AG04450 (cell line): Measurements from ENCODE around the gene E2F7. TPM values are rescaled to one million over a fixed set of nuclear protein-coding genes. Genes with fewer than 3 reads are reported as not detected.
A peak's percentile ranks its signal among the peaks of the same experiment; 100 is the strongest.

Experiments used
- CTCF ChIA-PET: fragments of 300-600, 350-600 bp; formaldehyde crosslinking; extraction: SDS; loops from one replicate; lab custom pipeline; 2022; ENCODE audit warnings: antibody characterized with exemption, inconsistent platforms; lab: Charles Lee
- POLR2A ChIA-PET: fragments of 350-600 bp; formaldehyde crosslinking; extraction: SDS; loops from one replicate; lab custom pipeline; 2021; ENCODE audit warnings: antibody characterized with exemption, inconsistent platforms; lab: Yijun Ruan, JAX
- DNase-seq: peaks from one replicate; pipeline ENCODE4 v3.0.0-alpha.2; 2011; ENCODE audit warnings: low read depth, low spot score
- H3K27ac ChIP-seq: one replicate; pipeline ENCODE4 v1.5.1; 2012; ENCODE audit warnings: low read depth, low read length, control low read depth
- H3K27me3 ChIP-seq: one replicate; pipeline ENCODE4 v1.6.0; 2012; ENCODE audit warnings: low read length; ENCODE audit not compliant: control insufficient read depth, insufficient read depth
- H3K4me3 ChIP-seq: 2 replicates; pipeline ENCODE4 v1.5.1; 2011; ENCODE audit warnings: mild to moderate bottlenecking, low read depth, low read length, control low read depth
- H3K9me3 ChIP-seq: 2 replicates; pipeline ENCODE4 v1.5.1; 2012; ENCODE audit warnings: low read length; ENCODE audit not compliant: control insufficient read depth, insufficient read depth
- polyA plus RNA-seq: library from polyadenylated mRNA; depleted of rRNA; stranded (reverse); fragments of >200 nt; gene quantifications from 2 replicates; pipeline ENCODE4 v1.2.3, GENCODE V29; 2011
- TF ChIP-seq, protein P1 (sequence below): IDR thresholded peaks from 2 replicates; pipeline ENCODE4 v1.5.1; 2011; ENCODE audit warnings: low read depth, low read length, control low read depth, inconsistent platforms

The E2F7 gene
- polyA plus RNA-seq, 1 experiment = 5.2 TPM

DNA sequence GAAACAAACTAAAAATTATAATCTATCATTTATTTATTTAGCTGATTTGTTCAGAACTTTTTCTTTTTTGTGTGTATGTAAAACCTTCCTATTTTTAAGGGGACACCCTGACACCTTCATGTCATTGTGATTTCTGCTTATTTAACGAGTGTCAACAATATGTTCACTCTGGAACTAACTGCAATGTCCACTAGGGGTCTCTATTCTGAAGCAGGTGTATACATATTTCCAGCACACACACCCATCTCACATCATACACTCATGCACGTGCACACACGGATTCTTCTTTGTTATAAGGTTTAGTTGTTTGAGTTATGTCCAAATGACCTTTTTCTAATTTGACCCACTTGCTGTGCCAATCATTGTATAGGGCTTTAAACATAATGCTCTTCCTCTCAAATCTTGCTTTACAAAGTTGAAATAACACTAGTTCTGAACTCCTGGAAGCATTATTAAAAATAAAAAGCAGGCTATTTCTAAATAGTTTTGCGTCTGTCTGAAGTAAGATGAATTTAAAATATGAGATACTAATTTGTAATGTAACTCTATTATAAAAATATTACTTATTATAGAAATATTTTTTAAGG, 15.5 kb downstream of the E2F7 start:
- CTCF ChIA-PET = interaction anchor here (0.7 to 3.0 kb wide), 23 partner anchors 9 to 876 kb away, joined by 3 to 41 read pairs (median 4); no protein-coding TSS in a partner anchor
- Histone ChIP-seq H3K27me3 (no peaks in the 10 kb centered on the region), H3K27ac (no peak overlapping the region), H3K4me3 (no peak overlapping the region), H3K9me3 (no peaks in the 10 kb centered on the region)
- TF ChIP-seq, protein P1, sequence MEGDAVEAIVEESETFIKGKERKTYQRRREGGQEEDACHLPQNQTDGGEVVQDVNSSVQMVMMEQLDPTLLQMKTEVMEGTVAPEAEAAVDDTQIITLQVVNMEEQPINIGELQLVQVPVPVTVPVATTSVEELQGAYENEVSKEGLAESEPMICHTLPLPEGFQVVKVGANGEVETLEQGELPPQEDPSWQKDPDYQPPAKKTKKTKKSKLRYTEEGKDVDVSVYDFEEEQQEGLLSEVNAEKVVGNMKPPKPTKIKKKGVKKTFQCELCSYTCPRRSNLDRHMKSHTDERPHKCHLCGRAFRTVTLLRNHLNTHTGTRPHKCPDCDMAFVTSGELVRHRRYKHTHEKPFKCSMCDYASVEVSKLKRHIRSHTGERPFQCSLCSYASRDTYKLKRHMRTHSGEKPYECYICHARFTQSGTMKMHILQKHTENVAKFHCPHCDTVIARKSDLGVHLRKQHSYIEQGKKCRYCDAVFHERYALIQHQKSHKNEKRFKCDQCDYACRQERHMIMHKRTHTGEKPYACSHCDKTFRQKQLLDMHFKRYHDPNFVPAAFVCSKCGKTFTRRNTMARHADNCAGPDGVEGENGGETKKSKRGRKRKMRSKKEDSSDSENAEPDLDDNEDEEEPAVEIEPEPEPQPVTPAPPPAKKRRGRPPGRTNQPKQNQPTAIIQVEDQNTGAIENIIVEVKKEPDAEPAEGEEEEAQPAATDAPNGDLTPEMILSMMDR = peak; percentile 89
- POLR2A ChIA-PET = interaction anchor here (0.6 kb wide), 1 partner anchor 67 kb away, joined by 3 read pairs; no protein-coding TSS in a partner anchor
- DNase-seq = peak; percentile 23

DNA sequence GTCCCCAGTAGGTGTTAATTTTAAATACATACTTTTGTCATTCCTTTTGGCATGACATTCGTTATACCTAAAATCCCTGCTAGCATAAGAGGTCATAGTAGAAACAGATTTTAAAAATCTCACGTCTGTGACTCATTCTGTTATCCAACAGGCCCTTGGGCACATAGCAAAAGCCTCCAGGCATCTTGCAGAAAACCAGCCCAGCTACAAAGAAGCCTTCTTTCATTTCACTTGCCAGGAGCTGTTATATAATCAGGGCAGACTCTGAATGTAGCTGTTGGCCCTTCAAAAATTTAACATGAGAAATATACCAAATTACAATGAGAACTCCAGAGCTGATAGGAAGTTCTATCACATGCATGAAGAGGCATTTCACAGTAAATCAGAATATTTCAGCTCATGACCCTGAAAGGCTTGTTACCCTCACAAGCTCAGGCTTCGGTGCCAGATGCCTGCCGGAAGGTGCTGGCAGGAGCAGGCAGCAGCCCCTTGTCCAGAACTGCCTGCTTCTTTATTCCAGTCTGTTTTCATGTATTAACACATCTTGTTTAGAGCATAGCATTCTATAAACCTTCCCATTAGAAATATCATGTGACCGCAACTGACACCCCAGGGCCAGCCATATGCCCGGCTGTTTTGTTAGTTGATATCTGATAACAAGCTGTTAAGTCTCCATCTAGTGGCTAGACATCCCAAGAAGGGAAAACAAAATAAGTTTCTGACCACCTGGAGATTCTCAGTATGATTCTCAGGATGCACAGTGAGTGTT, 17.8 kb downstream of the E2F7 start:
- TF ChIP-seq, protein P1 = peak; percentile 45
- H3K4me3 ChIP-seq = no peak overlapping the region
- no peak for DNase-seq
- H3K27ac ChIP-seq = no peak overlapping the region
- ChIA-PET CTCF (interaction anchor here (0.6 to 2.2 kb wide), 13 partner anchors 9 to 937 kb away, joined by 3 to 14 read pairs (median 4); no protein-coding TSS in a partner anchor), POLR2A (no interaction called here)
- no peaks in the 10 kb centered on the region for H3K9me3 ChIP-seq
- H3K27me3 ChIP-seq = no peaks in the 10 kb centered on the region

DNA sequence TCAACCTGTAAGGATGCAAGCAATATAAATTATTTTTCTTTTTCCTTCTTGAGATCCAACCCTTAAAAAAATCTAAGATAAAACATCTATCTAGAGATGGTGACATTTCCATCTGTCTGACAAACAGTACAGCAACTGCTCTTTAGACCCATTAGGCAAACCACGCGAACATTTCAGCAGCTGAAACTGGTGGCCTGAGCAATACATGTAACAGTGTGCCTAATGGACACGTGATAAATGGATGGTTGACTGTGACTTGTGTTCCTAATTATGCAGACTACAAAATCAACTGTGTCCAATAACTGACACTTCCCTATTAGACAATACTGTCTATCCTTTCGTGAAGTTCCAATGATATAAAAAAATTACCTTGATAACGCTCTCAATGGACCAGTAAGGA, 18.9 kb downstream of the E2F7 start:
- DNase-seq = no peak
- CTCF ChIA-PET = interaction anchor here (0.6 to 1.9 kb wide), 5 partner anchors 14 to 643 kb away, joined by 3 to 7 read pairs (median 3); no protein-coding TSS in a partner anchor

DNA sequence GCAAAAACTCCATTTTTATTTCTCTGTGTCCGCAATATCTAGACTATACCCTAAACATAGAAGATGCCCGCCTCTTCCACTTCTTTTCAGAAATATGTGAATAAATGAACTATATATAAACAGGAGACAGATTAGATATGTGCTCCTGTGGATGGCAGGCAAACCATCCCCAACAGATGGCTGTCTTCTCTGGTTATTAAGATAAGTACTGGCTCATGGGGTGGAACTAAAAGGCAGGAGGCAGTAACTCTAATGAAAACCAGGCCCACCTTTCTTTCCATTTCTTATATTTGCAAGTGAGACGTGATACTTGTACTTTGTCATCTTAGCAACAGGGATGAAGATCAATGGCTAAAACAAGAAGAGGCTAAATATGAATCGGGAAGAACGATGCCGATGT, 20.2 kb downstream of the E2F7 start:
- H3K27me3 ChIP-seq = no peaks in the 10 kb centered on the region
- TF ChIP-seq, protein P1 = no peak
- ChIA-PET CTCF (no interaction called here), POLR2A (no interaction called here)
- no peak overlapping the region for H3K4me3 ChIP-seq
- DNase-seq = no peak
- no peak overlapping the region for H3K27ac ChIP-seq
- no peaks in the 10 kb centered on the region for H3K9me3 ChIP-seq

More for the DNA sequence above, 18.9 kb downstream of the E2F7 start:
- H3K27me3 ChIP-seq = no peaks in the 10 kb centered on the region
- POLR2A ChIA-PET = no interaction called here
- H3K27ac ChIP-seq = no peak overlapping the region
- no peak overlapping the region for H3K4me3 ChIP-seq
- TF ChIP-seq, protein P1 = no peak
- no peaks in the 10 kb centered on the region for H3K9me3 ChIP-seq

DNA sequence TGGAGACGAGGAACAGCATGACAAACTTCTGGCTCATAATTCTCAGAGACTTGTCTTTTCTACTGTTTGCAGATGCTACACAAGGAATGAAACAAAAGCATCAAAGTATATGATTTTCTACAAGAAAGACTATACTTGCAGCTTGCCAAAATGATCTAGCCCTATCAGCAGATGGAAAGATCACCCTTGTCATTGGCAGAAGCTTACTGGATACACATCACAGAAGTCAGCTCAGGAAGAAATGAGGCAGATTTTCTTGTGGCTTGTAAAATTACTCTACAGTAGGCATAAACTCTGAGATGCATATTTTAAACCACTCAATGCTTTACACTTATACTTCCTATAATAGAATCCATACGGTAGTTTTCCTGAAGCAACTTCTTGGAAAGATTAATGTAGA, 20.6 kb downstream of the E2F7 start:
- no peaks in the 10 kb centered on the region for H3K27me3 ChIP-seq
- CTCF ChIA-PET = interaction anchor here (2.4 kb wide), 1 partner anchor 34 kb away, joined by 10 read pairs; no protein-coding TSS in a partner anchor
- no peak for DNase-seq
- H3K27ac ChIP-seq = no peak overlapping the region
- no peak overlapping the region for H3K4me3 ChIP-seq
- POLR2A ChIA-PET = no interaction called here
- TF ChIP-seq, protein P1 = no peak
- no peaks in the 10 kb centered on the region for H3K9me3 ChIP-seq
